Adipocyte (in vitro differentiated cells): ENCODE measurements around the gene TBL2.
"Not testable (repeated sequence)": the region's sequence is repeated elsewhere in the genome, so short reads cannot be mapped to it uniquely, and the experiment has no call there.

Experiments used
- DNase-seq: peaks from one replicate; pipeline ENCODE4 v3.0.0-alpha.2; 2015; ENCODE audit warnings: low read depth
- H3K27me3 ChIP-seq: replicated peaks from 2 replicates; pipeline ENCODE4 v1.7.0; 2013; ENCODE audit warnings: mild to moderate bottlenecking, low read length, moderate library complexity; ENCODE audit not compliant: control insufficient read depth, insufficient read depth
- H3K36me3 ChIP-seq: 2 replicates; pipeline ENCODE4 v1.7.0; 2013; ENCODE audit warnings: low read length, mild to moderate bottlenecking, moderate library complexity; ENCODE audit not compliant: control insufficient read depth, insufficient read depth, severe bottlenecking
- H3K4me1 ChIP-seq: 2 replicates; pipeline ENCODE4 v1.7.0; 2013; ENCODE audit warnings: mild to moderate bottlenecking, low read length, moderate library complexity; ENCODE audit not compliant: control insufficient read depth, insufficient read depth
- H3K4me3 ChIP-seq: 2 replicates; pipeline ENCODE4 v1.7.0; 2013; ENCODE audit warnings: mild to moderate bottlenecking, low read length, moderate library complexity
- H3K9ac ChIP-seq: 2 replicates; pipeline ENCODE4 v1.7.0; 2013; ENCODE audit warnings: mild to moderate bottlenecking, low read length, moderate library complexity
- H3K9me3 ChIP-seq: 2 replicates; pipeline ENCODE4 v1.7.0; 2013; ENCODE audit warnings: mild to moderate bottlenecking, low read length, moderate library complexity; ENCODE audit not compliant: control insufficient read depth

Gene TBL2

GRCh38 chr7:73541722-73542121 lies 36.7 kb downstream of the TBL2 start:
- no peak for DNase-seq
- no peaks in the 10 kb centered on the region for H3K9me3 ChIP-seq
- H3K36me3 ChIP-seq = peaks cover 61% of the 10 kb centered on the region
- H3K27me3 ChIP-seq = no peaks in the 10 kb centered on the region
- no peaks in the 10 kb centered on the region for H3K4me1 ChIP-seq
- H3K4me3 ChIP-seq = no peak overlapping the region
- no peak overlapping the region for H3K9ac ChIP-seq

DNA sequence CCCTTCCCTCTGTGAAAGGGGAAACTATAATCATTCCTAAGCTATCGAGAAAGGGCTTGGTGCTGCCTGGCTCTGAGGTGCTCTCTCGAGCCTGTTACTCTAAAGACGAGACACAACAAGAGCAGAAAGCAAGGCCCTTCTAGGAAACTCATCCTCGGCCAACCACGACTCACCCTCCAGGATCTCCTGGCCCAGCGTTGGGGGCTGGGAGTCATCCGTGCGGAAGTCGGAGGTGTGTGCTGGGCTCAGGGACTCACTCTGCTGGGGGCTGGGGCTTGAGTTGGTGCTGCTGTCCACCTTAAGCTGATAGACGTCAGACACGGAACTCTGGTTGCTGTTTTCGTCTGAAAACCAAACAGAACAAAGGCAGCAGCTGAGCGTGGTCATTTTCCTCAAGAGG lies 38.7 kb downstream of the TBL2 start:
- H3K9ac ChIP-seq = no peak overlapping the region
- no peaks in the 10 kb centered on the region for H3K4me1 ChIP-seq
- no peaks in the 10 kb centered on the region for H3K9me3 ChIP-seq
- H3K27me3 ChIP-seq = no peaks in the 10 kb centered on the region
- no peak overlapping the region for H3K4me3 ChIP-seq
- peaks cover 74% of the 10 kb centered on the region for H3K36me3 ChIP-seq
- no peak for DNase-seq

DNA sequence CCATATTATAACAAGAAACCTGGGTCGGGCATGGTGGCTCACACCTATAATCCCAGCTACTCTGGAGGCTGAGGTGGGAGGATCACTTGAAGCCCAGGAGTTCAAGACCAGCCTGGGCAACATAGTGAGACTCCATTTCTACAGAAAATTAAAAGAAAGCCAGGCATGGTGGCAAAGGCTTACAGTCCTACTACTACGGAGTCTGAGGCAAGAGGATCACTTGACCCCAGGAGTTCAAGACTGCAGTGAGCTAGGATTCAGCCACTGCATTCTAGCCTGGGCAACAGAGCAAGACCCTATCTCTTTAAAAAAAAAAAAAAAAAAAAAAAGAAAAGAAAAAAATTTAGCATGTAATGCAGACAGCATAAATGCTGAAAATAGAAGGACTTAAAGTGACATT lies 39.9 kb downstream of the TBL2 start:
- H3K9me3 ChIP-seq, H3K4me1 ChIP-seq, H3K9ac ChIP-seq, H3K4me3 ChIP-seq, DNase-seq, H3K27me3 ChIP-seq: not testable (repeated sequence)
- peaks cover 69% of the 10 kb centered on the region for H3K36me3 ChIP-seq

DNA sequence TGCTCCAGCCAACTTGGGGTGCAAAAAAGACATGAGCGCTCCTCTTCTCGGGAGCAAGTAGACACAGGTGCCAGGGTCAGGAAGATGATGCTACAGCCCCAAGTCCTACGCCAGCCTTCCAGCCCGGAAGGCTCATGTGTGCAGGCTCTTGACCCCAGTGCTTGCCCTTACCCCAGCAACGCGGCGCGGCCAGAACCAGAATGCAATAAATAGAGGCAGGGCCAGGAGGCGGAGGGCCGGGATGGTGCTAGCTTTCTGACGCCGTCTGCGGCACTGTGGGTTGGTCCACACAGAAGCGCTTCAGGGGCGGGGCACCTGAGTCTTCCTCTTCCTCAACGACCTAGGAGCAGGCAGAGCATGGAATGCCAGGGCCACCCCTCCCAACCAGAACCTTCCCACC lies 41.3 kb downstream of the TBL2 start:
- no peaks in the 10 kb centered on the region for H3K9me3 ChIP-seq
- peaks cover 55% of the 10 kb centered on the region for H3K36me3 ChIP-seq
- H3K27me3 ChIP-seq = no peaks in the 10 kb centered on the region
- H3K9ac ChIP-seq = no peak overlapping the region
- H3K4me3 ChIP-seq = no peak overlapping the region
- no peak for DNase-seq
- H3K4me1 ChIP-seq = no peaks in the 10 kb centered on the region

DNA sequence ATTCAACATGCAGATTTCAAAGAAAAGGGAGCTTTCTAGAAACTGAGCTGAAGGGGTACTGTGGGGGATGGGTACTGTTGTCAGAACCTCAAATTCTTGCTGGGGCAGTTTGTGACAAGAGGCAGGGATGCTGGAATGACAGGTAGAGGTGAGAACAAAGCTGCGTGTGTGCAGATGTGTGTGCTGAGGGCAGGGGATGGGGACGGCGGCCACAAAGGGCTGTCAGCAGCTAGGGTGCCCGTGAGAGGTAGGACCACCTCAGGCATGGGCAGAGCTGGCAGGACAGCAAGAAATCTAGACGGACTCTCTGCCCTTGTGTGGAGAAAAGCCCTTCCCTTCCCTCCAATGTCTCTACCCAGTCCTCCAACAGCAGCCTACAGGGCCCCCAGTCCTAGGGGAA lies 41.9 kb downstream of the TBL2 start:
- Histone ChIP-seq H3K9me3 (no peaks in the 10 kb centered on the region), H3K27me3 (no peaks in the 10 kb centered on the region), H3K4me3 (no peak overlapping the region), H3K36me3 (peaks cover 50% of the 10 kb centered on the region), H3K4me1 (no peaks in the 10 kb centered on the region), H3K9ac (no peak overlapping the region)
- DNase-seq = no peak

DNA sequence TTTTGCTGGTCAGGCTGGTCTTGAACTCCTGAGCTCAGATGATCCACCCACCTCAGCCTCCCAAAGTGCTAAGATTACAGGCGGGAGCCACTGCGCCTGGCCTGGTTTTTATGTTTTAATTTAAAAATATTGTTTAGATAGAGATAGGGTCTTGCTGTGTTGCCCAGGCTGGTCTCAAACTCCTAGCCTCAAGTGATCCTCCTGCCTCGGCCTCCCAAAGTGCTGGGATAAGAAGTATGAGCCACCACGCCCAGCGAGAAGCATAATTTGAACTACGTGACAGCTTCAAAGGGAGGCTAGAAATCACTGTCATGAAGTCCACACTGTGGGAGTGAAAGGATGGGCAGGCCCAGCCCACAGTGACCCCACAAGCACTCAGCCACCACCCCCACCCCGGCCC lies 42.5 kb downstream of the TBL2 start:
- peaks cover 50% of the 10 kb centered on the region for H3K36me3 ChIP-seq
- not testable (repeated sequence) for H3K9me3 ChIP-seq, H3K9ac ChIP-seq, H3K4me1 ChIP-seq, DNase-seq, H3K4me3 ChIP-seq, H3K27me3 ChIP-seq

- Histone ChIP-seq H3K4me1 (no peaks in the 10 kb centered on the region), H3K27me3 (no peaks in the 10 kb centered on the region), H3K36me3 (peaks cover 33% of the 10 kb centered on the region), H3K4me3 (no peak overlapping the region), H3K9me3 (no peaks in the 10 kb centered on the region), H3K9ac (no peak overlapping the region)
- DNase-seq = no peak
Measured at GRCh38 chr7:73533742-73534141, 44.6 kb downstream of the TBL2 start.

- DNase-seq = no peak
- H3K9me3 ChIP-seq = no peaks in the 10 kb centered on the region
- H3K36me3 ChIP-seq = peaks cover 18% of the 10 kb centered on the region
- H3K27me3 ChIP-seq = no peaks in the 10 kb centered on the region
- no peaks in the 10 kb centered on the region for H3K4me1 ChIP-seq
- no peak overlapping the region for H3K9ac ChIP-seq
- H3K4me3 ChIP-seq = no peak overlapping the region
Measured at GRCh38 chr7:73532224-73532623, 46.2 kb downstream of the TBL2 start.

- H3K4me1 ChIP-seq = no peaks in the 10 kb centered on the region
- no peak overlapping the region for H3K9ac ChIP-seq
- DNase-seq = no peak
- H3K4me3 ChIP-seq = no peak overlapping the region
- H3K9me3 ChIP-seq = no peaks in the 10 kb centered on the region
- H3K27me3 ChIP-seq = no peaks in the 10 kb centered on the region
- peaks cover 8% of the 10 kb centered on the region for H3K36me3 ChIP-seq
Measured at GRCh38 chr7:73530800-73531199, 47.6 kb downstream of the TBL2 start.

DNA sequence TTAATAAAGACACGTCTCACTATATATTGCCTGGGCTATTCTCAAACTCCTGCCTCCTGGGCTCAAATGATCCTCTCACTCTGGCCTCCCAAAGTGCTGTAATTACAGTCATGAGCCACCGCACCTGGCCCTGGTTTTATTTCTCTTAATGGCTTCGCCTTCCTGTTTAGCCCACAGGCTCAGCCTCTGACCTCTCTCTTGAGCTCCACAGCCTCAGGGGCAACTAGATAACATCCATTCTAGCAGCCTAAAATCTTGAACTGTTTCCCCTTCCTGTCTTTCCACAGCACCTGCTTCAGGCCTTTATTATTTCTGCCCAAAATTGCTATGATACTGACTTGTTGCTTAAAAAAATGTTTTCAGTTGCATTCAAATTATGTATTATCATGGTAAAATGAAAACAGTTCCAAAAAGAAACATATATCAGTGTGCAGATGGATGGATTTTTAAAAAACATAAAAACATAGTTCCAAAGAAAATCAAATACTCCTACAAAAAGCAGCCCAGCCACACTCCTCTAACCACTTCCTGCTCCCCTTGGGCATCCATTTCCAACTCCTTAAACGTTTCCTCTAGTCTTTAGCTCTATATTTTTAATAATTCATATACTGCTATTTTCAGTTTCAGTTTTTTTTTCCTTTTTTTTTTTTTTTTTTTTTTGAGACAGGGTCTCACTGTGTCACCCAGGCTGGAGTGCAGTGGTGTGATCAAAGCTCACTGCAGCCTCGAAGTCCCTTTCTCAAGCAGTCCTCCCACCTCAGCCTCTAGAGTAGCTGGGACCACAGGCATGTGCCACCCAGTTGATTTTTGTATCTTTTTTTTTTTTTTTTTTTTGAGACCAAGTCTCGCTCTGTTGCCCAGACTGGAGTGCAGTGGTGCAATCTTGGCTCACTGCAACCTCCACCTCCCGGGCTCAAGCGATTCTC lies 51.2 kb downstream of the TBL2 start:
- Histone ChIP-seq H3K9me3 (no peaks in the 10 kb centered on the region), H3K36me3 (no peaks in the 10 kb centered on the region), H3K27me3 (no peaks in the 10 kb centered on the region), H3K4me3 (no peak overlapping the region), H3K4me1 (no peaks in the 10 kb centered on the region), H3K9ac (no peak overlapping the region)
- no peak for DNase-seq

- not testable (repeated sequence) for H3K4me3 ChIP-seq, H3K4me1 ChIP-seq, H3K9me3 ChIP-seq, H3K36me3 ChIP-seq, DNase-seq, H3K27me3 ChIP-seq
- peak overlapping the region; percentile 49 for H3K9ac ChIP-seq
Measured at GRCh38 chr7:73526158-73526494, 52.3 kb downstream of the TBL2 start.
